Smooth muscle cell (in vitro differentiated cells): ENCODE data around the gene POU5F1. TPM values are rescaled to one million over a fixed set of nuclear protein-coding genes. Genes with fewer than 3 reads are reported as not detected.

Experiments used
- DNase-seq: peaks from one replicate; lab custom pipeline; 2025; ENCODE audit not compliant: unreplicated experiment; lab: John Stamatoyannopoulos, UW
- H2AFZ ChIP-seq: fragments of 200-600 bp; sonication (generic); 2 replicates; pipeline ENCODE4 v1.6.0; 2016; ENCODE audit warnings: antibody characterized with exemption, low read depth, mild to moderate bottlenecking
- H3F3A ChIP-seq: fragments of 200-600 bp; sonication (generic); 2 replicates; pipeline ENCODE4 v1.6.0; 2017; ENCODE audit warnings: antibody characterized with exemption, low read depth
- H3K27ac ChIP-seq: fragments of 200-600 bp; sonication (generic); 2 replicates; pipeline ENCODE4 v1.5.1; 2016; ENCODE audit warnings: low read depth, mild to moderate bottlenecking
- H3K27me3 ChIP-seq: fragments of 200-600 bp; sonication (generic); 2 replicates; pipeline ENCODE4 v1.6.1; 2016; ENCODE audit warnings: low read depth, mild to moderate bottlenecking
- H3K36me3 ChIP-seq: fragments of 200-600 bp; sonication (generic); 2 replicates; pipeline ENCODE4 v1.5.1; 2016; ENCODE audit warnings: low read depth
- H3K4me1 ChIP-seq: fragments of 200-600 bp; sonication (generic); 2 replicates; pipeline ENCODE4 v1.5.1; 2016; ENCODE audit warnings: low read depth
- H3K4me2 ChIP-seq: fragments of 200-600 bp; sonication (generic); 2 replicates; pipeline ENCODE4 v1.6.0; 2016; ENCODE audit warnings: mild to moderate bottlenecking
- H3K4me3 ChIP-seq: fragments of 200-600 bp; sonication (generic); 2 replicates; pipeline ENCODE4 v1.5.1; 2016; ENCODE audit warnings: mild to moderate bottlenecking
- H3K79me2 ChIP-seq: fragments of 200-600 bp; sonication (generic); 2 replicates; pipeline ENCODE4 v1.6.0; 2016; ENCODE audit warnings: low read depth, mild to moderate bottlenecking
- H3K9ac ChIP-seq: fragments of 200-600 bp; sonication (generic); 2 replicates; pipeline ENCODE4 v1.6.0; 2016; ENCODE audit warnings: low read depth
- H3K9me3 ChIP-seq: fragments of 200-600 bp; sonication (generic); replicated peaks from 2 replicates; pipeline ENCODE4 v1.5.1; 2016; ENCODE audit warnings: low read depth
- H4K20me1 ChIP-seq: fragments of 200-600 bp; sonication (generic); 2 replicates; pipeline ENCODE4 v1.6.0; 2016; ENCODE audit warnings: low read depth
- CTCF ChIP-seq: fragments of 200-600 bp; sonication (generic); IDR thresholded peaks from 2 replicates; pipeline ENCODE4 v1.5.1; 2017; ENCODE audit warnings: borderline replicate concordance, mild to moderate bottlenecking, antibody characterized with exemption; ENCODE audit not compliant: insufficient read depth, poor library complexity, severe bottlenecking
- WGBS: methylation state at CpG from one replicate; pipeline ENCODE4 v1.1.7; 2016; ENCODE audit warnings: low lambda C conversion rate; 5-methylcytosine and 5-hydroxymethylcytosine counted together
- polyA plus RNA-seq: library from polyadenylated mRNA; unstranded; fragments of >200 nt; fragmentation: Nextera tagmentation; extraction: Ambion mirVana; gene quantifications from 2 replicates; pipeline ENCODE4 v1.2.1, GENCODE V29; 2016
- total RNA-seq: library from RNA; depleted of rRNA; stranded (reverse); fragments of >200 nt; gene quantifications from 2 replicates; pipeline ENCODE4 v1.2.3, GENCODE V29; 2014

Gene POU5F1
- total and polyA plus RNA-seq, 2 experiments from 2014 or later = not detected

GRCh38 chr6:31135710-31136109, 34.8 kb downstream of the POU5F1 start:
- 96% methylated on average over 10 of the region's 10 CpGs for WGBS
- Histone ChIP-seq H4K20me1 (no peaks in the 10 kb centered on the region), H3K79me2 (no peaks in the 10 kb centered on the region), H3F3A (no peaks in the 10 kb centered on the region), H3K36me3 (no peaks in the 10 kb centered on the region), H3K27me3 (no peaks in the 10 kb centered on the region), H3K9ac (no peak overlapping the region), H3K4me2 (no peak overlapping the region), H3K9me3 (no peaks in the 10 kb centered on the region), H3K4me3 (no peak overlapping the region), H3K4me1 (no peaks in the 10 kb centered on the region), H2AFZ (no peak overlapping the region), H3K27ac (no peak overlapping the region)
- TF ChIP-seq CTCF = no peak
- no peak for DNase-seq

- no peaks in the 10 kb centered on the region for H3K4me1 ChIP-seq
- no peak overlapping the region for H3K4me2 ChIP-seq
- no peak for TF ChIP-seq CTCF
- no peaks in the 10 kb centered on the region for H3K36me3 ChIP-seq
- no peak overlapping the region for H2AFZ ChIP-seq
- no peaks in the 10 kb centered on the region for H3K27me3 ChIP-seq
- 90% methylated on average over 6 of the region's 6 CpGs for WGBS
- no peaks in the 10 kb centered on the region for H4K20me1 ChIP-seq
- no peak for DNase-seq
- no peak overlapping the region for H3K4me3 ChIP-seq
- H3K79me2 ChIP-seq = no peaks in the 10 kb centered on the region
- no peaks in the 10 kb centered on the region for H3F3A ChIP-seq
- no peaks in the 10 kb centered on the region for H3K9me3 ChIP-seq
- H3K9ac ChIP-seq = no peak overlapping the region
- no peak overlapping the region for H3K27ac ChIP-seq
Observed at GRCh38 chr6:31132806-31133205, 37.7 kb downstream of the POU5F1 start.

- H3K4me1 ChIP-seq = no peaks in the 10 kb centered on the region
- DNase-seq = no peak
- H3K4me2 ChIP-seq = no peak overlapping the region
- no peaks in the 10 kb centered on the region for H3K9me3 ChIP-seq
- H3K9ac ChIP-seq = no peak overlapping the region
- no peaks in the 10 kb centered on the region for H3K36me3 ChIP-seq
- no peak overlapping the region for H2AFZ ChIP-seq
- no peak overlapping the region for H3K4me3 ChIP-seq
- H3F3A ChIP-seq = no peaks in the 10 kb centered on the region
- no peak for TF ChIP-seq CTCF
- 86% methylated on average over 3 of the region's 3 CpGs for WGBS
- no peaks in the 10 kb centered on the region for H4K20me1 ChIP-seq
- no peaks in the 10 kb centered on the region for H3K27me3 ChIP-seq
- no peak overlapping the region for H3K27ac ChIP-seq
- H3K79me2 ChIP-seq = no peaks in the 10 kb centered on the region
Observed at GRCh38 chr6:31131595-31131994, 38.9 kb downstream of the POU5F1 start.

GRCh38 chr6:31130751-31131150, 39.7 kb downstream of the POU5F1 start:
- Histone ChIP-seq H3K4me3 (no peak overlapping the region), H3K9ac (no peak overlapping the region), H2AFZ (no peak overlapping the region), H3K9me3 (no peaks in the 10 kb centered on the region), H3K4me2 (no peak overlapping the region), H3K36me3 (no peaks in the 10 kb centered on the region), H3F3A (no peaks in the 10 kb centered on the region), H3K4me1 (no peaks in the 10 kb centered on the region), H3K27ac (no peak overlapping the region), H4K20me1 (no peaks in the 10 kb centered on the region), H3K79me2 (no peaks in the 10 kb centered on the region), H3K27me3 (no peaks in the 10 kb centered on the region)
- DNase-seq = no peak
- 98% methylated on average over 3 of the region's 3 CpGs for WGBS
- no peak for TF ChIP-seq CTCF
